OCI-LY3 (cell line): Measurements from ENCODE around the gene CCIN.

ENCODE experiments used
- H2AFZ ChIP-seq: fragments of 200-600, 300-600 bp; shearing (Covaris generic); 2 replicates; pipeline ENCODE4 v1.6.0; 2014; ENCODE audit warnings: antibody characterized with exemption, low read depth, low read length
- H3K27ac ChIP-seq: fragments of 200-600, 300-600 bp; sonication (generic); 2 replicates; pipeline ENCODE4 v1.5.1; 2014; ENCODE audit warnings: mild to moderate bottlenecking, low read length, moderate library complexity, mixed read lengths
- H3K27me3 ChIP-seq: fragments of 200-600, 300-600 bp; sonication (generic); 2 replicates; pipeline ENCODE4 v1.6.1; 2014; ENCODE audit warnings: low read depth, low read length, mixed read lengths
- H3K36me3 ChIP-seq: fragments of 200-600, 300-600 bp; sonication (generic); replicated peaks from 2 replicates; pipeline ENCODE3; 2014; ENCODE audit warnings: low read depth, low read length, mixed read lengths
- H3K4me1 ChIP-seq: fragments of 300-600, 200-600 bp; sonication (generic); 2 replicates; pipeline ENCODE4 v1.6.1; 2014; ENCODE audit warnings: low read length, mixed read lengths
- H3K4me2 ChIP-seq: fragments of 200-600, 300-600 bp; sonication (generic); 2 replicates; pipeline ENCODE4 v1.6.1; 2014; ENCODE audit warnings: low read length, mixed read lengths
- H3K4me3 ChIP-seq: fragments of 300-600, 200-600 bp; sonication (generic); 2 replicates; pipeline ENCODE4 v1.5.1; 2014; ENCODE audit warnings: antibody characterized with exemption, mild to moderate bottlenecking, low read length, moderate library complexity
- H3K79me2 ChIP-seq: fragments of 300-600, 200-600 bp; shearing (Covaris generic); 2 replicates; pipeline ENCODE4 v1.6.1; 2014; ENCODE audit warnings: mild to moderate bottlenecking, low read length, mixed read lengths
- H3K9ac ChIP-seq: fragments of 300-600, 200-600 bp; shearing (Covaris generic); 2 replicates; pipeline ENCODE4 v1.6.0; 2014; ENCODE audit warnings: mild to moderate bottlenecking, low read length, moderate library complexity
- H3K9me3 ChIP-seq: fragments of 200-600, 300-600 bp; shearing (Covaris generic); 2 replicates; pipeline ENCODE4 v1.6.1; 2014; ENCODE audit warnings: low read length, mixed read lengths; ENCODE audit not compliant: insufficient read depth
- H4K20me1 ChIP-seq: fragments of 200-600, 300-600 bp; sonication (generic); 2 replicates; pipeline ENCODE4 v1.6.1; 2016; ENCODE audit warnings: low read length, mixed read lengths; ENCODE audit not compliant: insufficient read depth
- CTCF ChIP-seq: fragments of 200-600, 300-600 bp; sonication (generic); IDR thresholded peaks from 2 replicates; pipeline ENCODE4 v1.5.1; 2014; ENCODE audit warnings: antibody characterized with exemption, low read length, low read depth
- EZH2phosphoT487 ChIP-seq: fragments of 200-600 bp; shearing (Covaris generic); IDR thresholded peaks from 2 replicates; pipeline ENCODE4 v1.6.1; 2018; ENCODE audit warnings: antibody characterized with exemption, mixed run types, low read depth

The CCIN gene

DNA sequence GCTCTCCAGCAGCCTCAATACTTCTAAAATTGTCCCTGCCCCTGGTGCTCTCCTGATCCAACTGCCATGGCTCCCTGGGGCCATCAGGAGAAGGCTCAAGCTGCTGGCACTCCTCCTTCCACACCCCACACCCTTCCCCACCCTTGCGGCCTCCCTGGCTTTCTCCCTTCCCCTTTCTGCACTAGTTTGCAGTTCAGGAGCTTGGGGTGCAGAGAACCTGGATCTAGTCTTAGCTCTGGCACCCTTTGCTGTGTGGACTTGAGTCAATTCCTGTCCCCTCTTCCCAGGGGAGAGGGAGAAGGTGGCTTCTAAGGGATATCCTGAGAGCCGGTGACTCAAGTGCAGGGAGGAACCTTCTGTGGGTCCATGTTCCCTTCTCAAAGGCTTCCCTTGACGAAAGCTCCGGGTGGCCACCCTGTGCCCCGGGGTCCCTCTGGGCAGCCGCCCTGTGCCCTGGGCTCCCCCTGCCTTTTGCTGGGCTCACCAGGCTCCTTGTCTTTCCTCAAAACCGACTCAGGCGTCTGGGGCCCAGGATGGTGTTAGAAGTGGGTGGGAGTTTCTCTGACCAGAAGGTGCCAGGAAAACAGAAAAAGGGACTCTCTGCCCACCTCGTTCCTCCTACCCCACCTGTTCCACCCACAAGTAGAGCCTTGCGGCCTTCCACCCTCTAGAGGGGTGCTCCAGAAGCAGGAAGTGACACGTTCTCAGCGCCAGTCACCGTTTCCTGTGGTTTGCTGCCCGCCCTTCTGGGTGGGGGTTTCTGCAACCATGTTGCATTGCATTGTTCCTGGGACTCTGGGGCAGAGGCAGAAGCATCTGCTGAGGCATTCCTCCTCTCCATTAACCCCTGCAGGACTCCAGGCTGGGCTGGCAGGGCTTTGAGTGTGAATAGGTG lies 17.6 kb upstream of the CCIN start:
- Histone ChIP-seq H3K27me3 (no peaks in the 10 kb centered on the region), H3K9ac (peak overlapping the region; percentile 70), H3K27ac (peak overlapping the region; percentile 37), H3K4me3 (peak overlapping the region; percentile 72), H2AFZ (peak overlapping the region; percentile 81), H3K4me1 (peaks cover 45% of the 10 kb centered on the region), H3K36me3 (no peaks in the 10 kb centered on the region), H3K9me3 (no peaks in the 10 kb centered on the region), H3K4me2 (peak overlapping the region; percentile 70), H3K79me2 (no peaks in the 10 kb centered on the region), H4K20me1 (no peaks in the 10 kb centered on the region)
- TF ChIP-seq EZH2phosphoT487 (no peak), CTCF (no peak)

- no peaks in the 10 kb centered on the region for H3K9me3 ChIP-seq
- H3K27ac ChIP-seq = no peak overlapping the region
- H3K4me3 ChIP-seq = no peak overlapping the region
- H3K79me2 ChIP-seq = no peaks in the 10 kb centered on the region
- H3K4me1 ChIP-seq = peaks cover 45% of the 10 kb centered on the region
- H3K27me3 ChIP-seq = no peaks in the 10 kb centered on the region
- TF ChIP-seq CTCF = no peak
- no peak for TF ChIP-seq EZH2phosphoT487
- no peaks in the 10 kb centered on the region for H3K36me3 ChIP-seq
- H3K4me2 ChIP-seq = peak overlapping the region; percentile 19
- H2AFZ ChIP-seq = no peak overlapping the region
- H3K9ac ChIP-seq = no peak overlapping the region
- no peaks in the 10 kb centered on the region for H4K20me1 ChIP-seq
Measured at GRCh38 chr9:36152741-36153438, 16.3 kb upstream of the CCIN start.

GRCh38 chr9:36153746-36154145 lies 15.4 kb upstream of the CCIN start:
- H3K27me3 ChIP-seq = no peaks in the 10 kb centered on the region
- peaks cover 41% of the 10 kb centered on the region for H3K4me1 ChIP-seq
- no peak overlapping the region for H3K27ac ChIP-seq
- H3K79me2 ChIP-seq = no peaks in the 10 kb centered on the region
- no peak overlapping the region for H3K9ac ChIP-seq
- TF ChIP-seq CTCF (no peak), EZH2phosphoT487 (no peak)
- H2AFZ ChIP-seq = no peak overlapping the region
- no peaks in the 10 kb centered on the region for H3K9me3 ChIP-seq
- H4K20me1 ChIP-seq = no peaks in the 10 kb centered on the region
- peak overlapping the region; percentile 56 for H3K4me2 ChIP-seq
- H3K4me3 ChIP-seq = no peak overlapping the region; the same call in 1 of the 2 replicates
- H3K36me3 ChIP-seq = no peaks in the 10 kb centered on the region

DNA sequence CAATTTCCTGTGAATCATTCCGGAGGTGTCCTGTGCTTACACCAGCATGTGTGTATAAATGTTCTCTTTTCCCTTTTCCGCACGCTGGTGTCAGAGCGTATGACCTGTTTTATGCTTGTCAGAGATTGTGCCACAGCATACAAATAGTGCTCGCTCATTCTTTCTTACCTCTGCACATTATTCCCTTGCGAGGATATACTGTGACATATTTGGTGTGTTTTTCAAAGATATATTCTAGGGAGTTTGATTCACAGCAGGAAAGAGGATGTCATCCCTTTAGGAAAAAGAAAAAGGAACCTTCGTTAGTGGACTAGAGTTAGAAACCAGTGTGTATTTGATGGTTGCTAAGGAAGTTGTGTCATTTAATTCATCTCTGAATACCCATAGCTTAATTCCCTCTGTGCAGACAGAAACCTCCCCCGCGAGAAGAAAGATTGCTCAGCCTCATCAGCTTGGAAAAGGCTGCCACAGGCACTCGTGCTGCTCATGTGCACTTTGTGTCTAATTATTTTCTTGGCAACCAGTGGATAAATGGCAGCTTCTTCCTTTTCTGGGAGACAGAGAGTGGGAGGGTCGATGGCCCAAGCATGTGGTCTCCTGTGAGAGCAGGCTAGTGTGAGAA lies 14.7 kb upstream of the CCIN start:
- no peaks in the 10 kb centered on the region for H3K9me3 ChIP-seq
- H3K4me3 ChIP-seq = peak overlapping the region; percentile 34
- no peak overlapping the region for H3K27ac ChIP-seq
- no peaks in the 10 kb centered on the region for H3K36me3 ChIP-seq
- no peaks in the 10 kb centered on the region for H3K79me2 ChIP-seq
- H3K27me3 ChIP-seq = no peaks in the 10 kb centered on the region
- peak overlapping the region; percentile 56 for H3K4me2 ChIP-seq
- peaks cover 36% of the 10 kb centered on the region for H3K4me1 ChIP-seq
- TF ChIP-seq CTCF = no peak
- TF ChIP-seq EZH2phosphoT487 = no peak
- H4K20me1 ChIP-seq = no peaks in the 10 kb centered on the region
- H2AFZ ChIP-seq = no peak overlapping the region
- no peak overlapping the region for H3K9ac ChIP-seq
